Neural cell (in vitro differentiated cells): Measurements from ENCODE around the gene FCGR1A.
"Not testable (repeated sequence)": the region's sequence is repeated elsewhere in the genome, so short reads cannot be mapped to it uniquely, and the experiment has no call there.

ENCODE experiments used
- CTCF ChIP-seq: fragments of 450-650 bp; IDR thresholded peaks from 2 replicates; pipeline ENCODE4 v1.5.1; 2014; ENCODE audit warnings: antibody characterized with exemption, mild to moderate bottlenecking, moderate library complexity; ENCODE audit not compliant: poor library complexity, severe bottlenecking
- EP300 ChIP-seq: fragments of 450-650 bp; conservative IDR thresholded peaks from 2 replicates; pipeline ENCODE4 v1.6.1; 2014; ENCODE audit warnings: antibody characterized with exemption, mild to moderate bottlenecking, moderate library complexity; ENCODE audit not compliant: poor library complexity, severe bottlenecking
- EZH2 ChIP-seq: fragments of 200-600, 300-800 bp; shearing (Covaris generic), sonication (generic); IDR thresholded peaks from 2 replicates; pipeline ENCODE4 v1.6.1; 2014; ENCODE audit warnings: antibody characterized with exemption, low read length, borderline replicate concordance, mild to moderate bottlenecking; ENCODE audit not compliant: insufficient read depth, poor library complexity, severe bottlenecking
- MXI1 ChIP-seq: fragments of 450-650 bp; conservative IDR thresholded peaks from 2 replicates; pipeline ENCODE4 v1.6.1; 2014; ENCODE audit warnings: antibody characterized with exemption, mild to moderate bottlenecking; ENCODE audit not compliant: poor library complexity, severe bottlenecking
- POLR2AphosphoS5 ChIP-seq: IDR thresholded peaks from 2 replicates; pipeline ENCODE4 v1.6.1; 2012
- RAD21 ChIP-seq: fragments of 450-650 bp; conservative IDR thresholded peaks from 2 replicates; pipeline ENCODE4 v1.6.1; 2014; ENCODE audit warnings: antibody characterized with exemption, mild to moderate bottlenecking, moderate library complexity
- REST ChIP-seq: IDR thresholded peaks from 2 replicates; pipeline ENCODE4 v1.6.1; 2012; ENCODE audit warnings: borderline replicate concordance
- SMC3 ChIP-seq: fragments of 450-650 bp; conservative IDR thresholded peaks from 2 replicates; pipeline ENCODE4 v1.6.1; 2014; ENCODE audit warnings: antibody characterized with exemption, mild to moderate bottlenecking, moderate library complexity; ENCODE audit not compliant: poor library complexity
- TAF1 ChIP-seq: IDR thresholded peaks from 2 replicates; pipeline ENCODE4 v1.6.1; 2012; ENCODE audit warnings: low read depth

GRCh38 chr1:149771653-149772425 lies 10.7 kb upstream of the FCGR1A start:
- not testable (repeated sequence) for TF ChIP-seq REST, EZH2, CTCF, EP300, POLR2AphosphoS5, TAF1, RAD21, SMC3, MXI1
